ENCODE results near the gene RBFOX1. TPM values are rescaled to one million over a fixed set of nuclear protein-coding genes. Genes with fewer than 3 reads are reported as not detected.

Gene RBFOX1
- total and polyA plus RNA-seq, 4 donors, result 47.4 to 169 (median 118) TPM

DNA sequence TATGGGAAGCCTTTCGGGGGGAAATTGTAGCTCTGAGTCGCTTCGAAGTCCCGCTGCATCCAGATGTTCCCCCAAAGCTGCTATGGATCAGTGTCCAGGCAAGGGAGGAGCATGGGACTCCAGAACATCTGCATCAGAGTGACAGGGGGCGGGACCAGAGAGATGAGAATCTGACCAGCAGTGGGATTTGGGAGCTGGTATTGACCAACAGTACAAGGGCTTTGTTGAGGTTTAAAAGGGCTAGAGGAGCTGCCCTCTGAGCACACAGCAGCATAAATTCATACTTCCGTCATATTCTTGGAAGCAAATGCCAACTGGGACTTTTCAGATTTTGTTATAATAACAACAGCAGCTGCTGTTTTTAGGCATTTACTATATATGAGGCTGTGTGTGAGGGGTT, 10.6 kb downstream of the RBFOX1 start:
- no peaks in the 10 kb centered on the region for H3K36me3 ChIP-seq (ENCODE audit: control insufficient read depth, insufficient read depth, low read length)
- H3K27me3 ChIP-seq (ENCODE audit: control insufficient read depth, insufficient read depth, low read length), result no peaks in the 10 kb centered on the region
- no peak overlapping the region for H3K27ac ChIP-seq (ENCODE audit: low read depth, low read length)
- 91% methylated on average over 5 of the region's 6 CpGs for WGBS (ENCODE audit: insufficient coverage)
- H3K4me3 ChIP-seq (ENCODE audit: low read depth, low read length), result no peak overlapping the region
- peak in 1 of 6 donors; percentile 70 for DNase-seq (ENCODE audit: low read depth in 4 of 6, low spot score in 6 of 6)
- H3K4me1 ChIP-seq (ENCODE audit: control insufficient read depth, insufficient read depth, low read length), result peaks cover 16% of the 10 kb centered on the region
- no peaks in the 10 kb centered on the region for H3K9me3 ChIP-seq (ENCODE audit: control insufficient read depth, insufficient read depth, low read length)

DNA sequence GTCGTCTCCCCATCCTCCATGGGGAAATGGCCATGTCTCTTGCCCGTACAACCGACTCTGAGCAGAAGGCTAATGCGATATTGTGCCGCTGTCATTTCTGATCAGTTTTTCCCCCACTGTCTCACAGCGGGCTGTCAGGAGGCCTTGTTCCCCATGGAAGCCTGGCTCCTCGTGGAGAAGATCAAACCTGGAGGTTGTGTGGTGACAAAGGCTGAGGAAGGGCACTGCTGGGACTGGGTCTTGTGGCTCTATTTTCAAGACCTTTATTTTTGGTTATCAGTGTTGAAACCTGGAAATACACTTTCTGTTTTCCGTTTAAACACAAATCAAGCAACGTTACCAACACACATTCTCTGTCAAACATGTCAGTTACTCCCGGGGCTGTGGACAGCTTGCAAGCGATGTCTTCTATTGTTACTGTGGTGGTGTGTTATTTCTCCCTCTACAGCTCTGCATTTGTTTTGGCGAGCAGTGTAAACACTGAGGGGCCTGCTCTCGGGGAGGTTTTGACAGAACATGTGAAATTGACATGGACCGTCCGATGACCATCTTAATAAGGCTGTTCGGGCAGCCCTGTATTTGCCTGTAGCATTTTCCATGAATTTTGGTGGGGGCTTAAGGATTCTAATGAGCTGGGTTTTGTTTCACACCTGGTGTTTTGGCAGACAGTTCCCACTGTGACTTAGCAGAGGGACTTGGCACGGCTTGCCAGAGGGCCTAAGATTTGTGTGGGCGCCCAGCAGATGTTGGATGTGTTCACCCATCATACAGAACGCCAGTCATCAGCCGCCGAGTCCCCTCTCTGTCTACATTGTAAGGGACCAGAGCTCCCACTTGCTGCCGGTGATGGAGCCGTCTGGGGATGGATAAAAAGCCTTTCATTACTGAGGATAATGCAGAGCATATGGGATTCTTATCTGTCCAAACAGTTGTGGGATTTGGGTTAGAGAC, 12.5 kb downstream of the RBFOX1 start:
- peak in 2 of 6 donors; percentile 59 to 82 for DNase-seq (ENCODE audit: low read depth in 4 of 6, low spot score in 6 of 6)
- WGBS (ENCODE audit: insufficient coverage), result 38% methylated on average over 16 of the region's 23 CpGs
- no peaks in the 10 kb centered on the region for H3K27me3 ChIP-seq (ENCODE audit: control insufficient read depth, insufficient read depth, low read length)
- H3K9me3 ChIP-seq (ENCODE audit: control insufficient read depth, insufficient read depth, low read length), result no peaks in the 10 kb centered on the region
- no peak overlapping the region for H3K27ac ChIP-seq (ENCODE audit: low read depth, low read length)
- H3K36me3 ChIP-seq (ENCODE audit: control insufficient read depth, insufficient read depth, low read length), result no peaks in the 10 kb centered on the region
- peaks cover 16% of the 10 kb centered on the region for H3K4me1 ChIP-seq (ENCODE audit: control insufficient read depth, insufficient read depth, low read length)
- H3K4me3 ChIP-seq (ENCODE audit: low read depth, low read length), result no peak overlapping the region

- WGBS (ENCODE audit: insufficient coverage), result 70% methylated on average over 1 of the region's 2 CpGs
- peak in 1 of 6 donors; percentile 32 for DNase-seq (ENCODE audit: low read depth in 4 of 6, low spot score in 6 of 6)
- H3K4me1 ChIP-seq (ENCODE audit: control insufficient read depth, insufficient read depth, low read length), result no peaks in the 10 kb centered on the region
- no peaks in the 10 kb centered on the region for H3K27me3 ChIP-seq (ENCODE audit: control insufficient read depth, insufficient read depth, low read length)
- H3K9me3 ChIP-seq (ENCODE audit: control insufficient read depth, insufficient read depth, low read length), result no peaks in the 10 kb centered on the region
- no peaks in the 10 kb centered on the region for H3K36me3 ChIP-seq (ENCODE audit: control insufficient read depth, insufficient read depth, low read length)
- H3K27ac ChIP-seq (ENCODE audit: low read depth, low read length), result no peak overlapping the region
- H3K4me3 ChIP-seq (ENCODE audit: low read depth, low read length), result no peak overlapping the region
These were observed 18.2 kb downstream of the RBFOX1 start for GRCh38 chr16:7350806-7351205.

GRCh38 chr16:7351610-7352510, 19.2 kb downstream of the RBFOX1 start:
- Histone ChIP-seq H3K27me3 (ENCODE audit: control insufficient read depth, insufficient read depth, low read length) (no peaks in the 10 kb centered on the region), H3K36me3 (ENCODE audit: control insufficient read depth, insufficient read depth, low read length) (no peaks in the 10 kb centered on the region), H3K9me3 (ENCODE audit: control insufficient read depth, insufficient read depth, low read length) (no peaks in the 10 kb centered on the region), H3K4me3 (ENCODE audit: low read depth, low read length) (no peak overlapping the region), H3K4me1 (ENCODE audit: control insufficient read depth, insufficient read depth, low read length) (no peaks in the 10 kb centered on the region), H3K27ac (ENCODE audit: low read depth, low read length) (no peak overlapping the region)
- DNase-seq (ENCODE audit: low read depth in 4 of 6, low spot score in 6 of 6), result no peak
- 81% methylated on average over 8 of the region's 11 CpGs for WGBS (ENCODE audit: insufficient coverage)

GRCh38 chr16:7355758-7356157, 23.1 kb downstream of the RBFOX1 start:
- 83% methylated on average over 4 of the region's 5 CpGs for WGBS (ENCODE audit: insufficient coverage)
- no peak overlapping the region for H3K27ac ChIP-seq (ENCODE audit: low read depth, low read length)
- no peaks in the 10 kb centered on the region for H3K4me1 ChIP-seq (ENCODE audit: control insufficient read depth, insufficient read depth, low read length)
- H3K36me3 ChIP-seq (ENCODE audit: control insufficient read depth, insufficient read depth, low read length), result no peaks in the 10 kb centered on the region
- no peak overlapping the region for H3K4me3 ChIP-seq (ENCODE audit: low read depth, low read length)
- no peaks in the 10 kb centered on the region for H3K9me3 ChIP-seq (ENCODE audit: control insufficient read depth, insufficient read depth, low read length)
- no peak for DNase-seq (ENCODE audit: low read depth in 4 of 6, low spot score in 6 of 6)
- no peaks in the 10 kb centered on the region for H3K27me3 ChIP-seq (ENCODE audit: control insufficient read depth, insufficient read depth, low read length)

GRCh38 chr16:7361416-7362129, 28.9 kb downstream of the RBFOX1 start:
- Histone ChIP-seq H3K9me3 (ENCODE audit: control insufficient read depth, insufficient read depth, low read length) (no peaks in the 10 kb centered on the region), H3K4me3 (ENCODE audit: low read depth, low read length) (no peak overlapping the region), H3K36me3 (ENCODE audit: control insufficient read depth, insufficient read depth, low read length) (no peaks in the 10 kb centered on the region), H3K27me3 (ENCODE audit: control insufficient read depth, insufficient read depth, low read length) (no peaks in the 10 kb centered on the region), H3K27ac (ENCODE audit: low read depth, low read length) (no peak overlapping the region), H3K4me1 (ENCODE audit: control insufficient read depth, insufficient read depth, low read length) (peaks cover 13% of the 10 kb centered on the region)
- DNase-seq (ENCODE audit: low read depth in 4 of 6, low spot score in 6 of 6), result no peak
- WGBS (ENCODE audit: insufficient coverage), result 85% methylated on average over 8 of the region's 10 CpGs

DNA sequence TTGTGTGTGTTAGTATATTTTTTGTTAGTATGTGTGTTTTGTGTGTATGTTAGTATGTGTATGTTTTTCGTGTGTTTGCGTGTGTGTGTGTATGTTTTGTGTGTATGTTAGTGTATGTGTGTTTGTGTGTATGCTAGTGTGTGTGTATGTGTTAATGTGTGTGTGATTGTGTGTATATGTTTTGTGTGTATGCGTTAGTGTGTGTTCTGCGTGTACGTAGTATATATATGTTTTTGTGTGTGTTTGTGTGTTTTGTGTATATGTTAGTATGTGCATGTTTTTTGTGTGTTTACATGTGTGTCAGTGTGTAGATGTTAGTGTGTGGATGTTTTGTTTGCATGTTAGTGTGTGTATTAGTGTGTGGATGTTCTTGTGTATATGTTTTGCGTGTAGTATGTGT, 29.6 kb downstream of the RBFOX1 start:
- no peaks in the 10 kb centered on the region for H3K27me3 ChIP-seq (ENCODE audit: control insufficient read depth, insufficient read depth, low read length)
- WGBS (ENCODE audit: insufficient coverage), result 95% methylated on average over 6 of the region's 6 CpGs
- no peak overlapping the region for H3K27ac ChIP-seq (ENCODE audit: low read depth, low read length)
- H3K36me3 ChIP-seq (ENCODE audit: control insufficient read depth, insufficient read depth, low read length), result no peaks in the 10 kb centered on the region
- no peak overlapping the region for H3K4me3 ChIP-seq (ENCODE audit: low read depth, low read length)
- no peak for DNase-seq (ENCODE audit: low read depth in 4 of 6, low spot score in 6 of 6)
- no peaks in the 10 kb centered on the region for H3K9me3 ChIP-seq (ENCODE audit: control insufficient read depth, insufficient read depth, low read length)
- H3K4me1 ChIP-seq (ENCODE audit: control insufficient read depth, insufficient read depth, low read length), result peaks cover 13% of the 10 kb centered on the region

DNA sequence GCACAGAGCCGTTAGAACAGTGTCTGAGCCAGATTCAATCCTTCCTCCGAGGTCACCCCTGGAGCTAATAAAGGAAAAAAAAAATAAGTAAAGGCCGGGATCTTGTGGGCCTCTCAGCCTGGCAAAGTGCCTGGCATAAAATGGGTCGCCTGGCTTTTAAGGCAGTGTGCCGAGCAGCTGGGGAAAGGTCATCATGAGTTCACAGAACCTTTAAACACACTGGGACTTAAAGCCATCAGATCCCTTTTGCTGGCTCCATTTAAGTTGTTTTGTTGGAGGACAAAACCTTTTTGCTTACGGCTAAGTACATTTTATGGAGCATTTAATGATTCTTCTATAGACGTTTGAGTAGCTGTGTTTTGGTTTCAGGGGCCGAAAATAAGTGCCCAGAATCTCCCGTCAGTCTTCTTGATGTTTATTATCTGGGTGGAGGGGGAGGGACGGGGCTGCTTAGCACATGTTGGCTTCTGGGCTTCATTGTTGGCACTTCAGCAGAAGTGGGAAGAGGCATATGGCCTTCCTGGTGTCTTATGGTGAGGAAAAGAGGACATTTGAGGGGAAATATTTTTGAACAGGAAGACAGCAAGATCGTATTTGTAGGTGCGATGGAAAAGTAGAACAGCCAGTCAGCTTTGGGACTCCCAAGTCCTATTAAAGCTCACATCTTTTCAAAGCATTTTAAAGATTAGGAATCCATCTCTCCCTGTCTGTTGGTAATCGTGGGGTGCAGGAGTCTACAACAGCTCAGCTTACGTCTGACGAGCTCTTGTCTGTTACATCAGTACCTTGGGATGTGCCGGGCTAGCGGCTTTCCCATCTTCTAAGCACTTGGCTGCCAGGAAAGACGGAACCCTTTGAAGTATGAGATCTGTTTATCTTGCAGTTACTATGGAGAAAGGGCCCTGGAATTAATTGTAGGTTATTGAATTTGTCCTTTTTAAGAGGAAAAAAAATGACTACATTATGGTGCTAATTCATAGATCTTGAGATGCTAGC, 31.1 kb downstream of the RBFOX1 start:
- Histone ChIP-seq H3K27ac (ENCODE audit: low read depth, low read length) (no peak overlapping the region), H3K9me3 (ENCODE audit: control insufficient read depth, insufficient read depth, low read length) (no peaks in the 10 kb centered on the region), H3K36me3 (ENCODE audit: control insufficient read depth, insufficient read depth, low read length) (no peaks in the 10 kb centered on the region), H3K4me3 (ENCODE audit: low read depth, low read length) (no peak overlapping the region), H3K27me3 (ENCODE audit: control insufficient read depth, insufficient read depth, low read length) (no peaks in the 10 kb centered on the region), H3K4me1 (ENCODE audit: control insufficient read depth, insufficient read depth, low read length) (peaks cover 13% of the 10 kb centered on the region)
- DNase-seq (ENCODE audit: low read depth in 4 of 6, low spot score in 6 of 6), result peak in 2 of 6 donors; percentile 69 to 85
- WGBS (ENCODE audit: insufficient coverage), result 15% methylated on average over 14 of the region's 18 CpGs
